Hepatic stellate cell (primary cell): ENCODE data around the gene ELK4.

Experiments used
- DNase-seq: peaks from one replicate; pipeline ENCODE4 v3.0.0; 2011; ENCODE audit warnings: low spot score

Gene ELK4

GRCh38 chr1:205595435-205595834, 36.4 kb downstream of the ELK4 start:
- DNase-seq = no peak

GRCh38 chr1:205594846-205595245, 37.0 kb downstream of the ELK4 start:
- no peak for DNase-seq

- DNase-seq = no peak
These were observed 37.8 kb downstream of the ELK4 start for GRCh38 chr1:205593967-205594366.

GRCh38 chr1:205593532-205593931, 38.3 kb downstream of the ELK4 start:
- no peak for DNase-seq

GRCh38 chr1:205592443-205593003, 39.3 kb downstream of the ELK4 start:
- no peak for DNase-seq

- DNase-seq = peak; percentile 87
These were observed 40.1 kb downstream of the ELK4 start for GRCh38 chr1:205591522-205592351.

GRCh38 chr1:205590777-205591513, 40.9 kb downstream of the ELK4 start:
- no peak for DNase-seq

- no peak for DNase-seq
These were observed 41.4 kb downstream of the ELK4 start for GRCh38 chr1:205590457-205590768.

GRCh38 chr1:205589618-205590456, 42.0 kb downstream of the ELK4 start:
- DNase-seq = no peak

- DNase-seq = no peak
These were observed 42.8 kb downstream of the ELK4 start for GRCh38 chr1:205589046-205589445.

- no peak for DNase-seq
These were observed 43.2 kb downstream of the ELK4 start for GRCh38 chr1:205588636-205589035.

- DNase-seq = no peak
These were observed 44.2 kb downstream of the ELK4 start for GRCh38 chr1:205587581-205587980.

- DNase-seq = no peak
These were observed 45.7 kb downstream of the ELK4 start for GRCh38 chr1:205585835-205586785.

GRCh38 chr1:205585169-205585834, 46.5 kb downstream of the ELK4 start:
- no peak for DNase-seq

GRCh38 chr1:205584732-205585131, 47.1 kb downstream of the ELK4 start:
- no peak for DNase-seq

- no peak for DNase-seq
These were observed 48.2 kb downstream of the ELK4 start for GRCh38 chr1:205583461-205584130.

- DNase-seq = no peak
These were observed 49.1 kb downstream of the ELK4 start for GRCh38 chr1:205582471-205583291.

- no peak for DNase-seq
These were observed 49.8 kb downstream of the ELK4 start for GRCh38 chr1:205582046-205582445.

- no peak for DNase-seq
These were observed 50.4 kb downstream of the ELK4 start for GRCh38 chr1:205581321-205581980.
